ENCODE measurements around the gene USH2A.

DNA sequence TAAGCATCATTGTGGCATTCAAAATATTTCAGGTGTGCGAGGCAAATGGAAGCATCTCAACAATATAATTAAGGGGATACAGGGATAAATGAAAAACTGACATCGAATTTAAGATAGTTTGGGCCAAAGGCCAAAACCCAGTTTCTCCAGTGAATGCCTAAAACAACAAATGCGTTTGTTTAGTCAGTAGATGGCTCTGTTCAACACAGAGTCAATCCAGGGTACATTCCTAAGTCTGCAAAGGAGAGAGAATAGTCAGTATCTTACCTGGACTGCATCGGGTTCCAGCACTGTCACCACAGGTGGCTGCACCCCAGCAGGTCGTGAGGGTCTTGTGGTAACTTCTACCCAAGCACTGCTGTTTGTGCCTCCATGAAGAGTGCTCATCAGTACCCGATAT, 535.1 kb downstream of the USH2A start:
- no peak for TF ChIP-seq POLR2A (IDR thresholded peaks at IDR 0.05)
- TF ChIP-seq, protein P1, sequence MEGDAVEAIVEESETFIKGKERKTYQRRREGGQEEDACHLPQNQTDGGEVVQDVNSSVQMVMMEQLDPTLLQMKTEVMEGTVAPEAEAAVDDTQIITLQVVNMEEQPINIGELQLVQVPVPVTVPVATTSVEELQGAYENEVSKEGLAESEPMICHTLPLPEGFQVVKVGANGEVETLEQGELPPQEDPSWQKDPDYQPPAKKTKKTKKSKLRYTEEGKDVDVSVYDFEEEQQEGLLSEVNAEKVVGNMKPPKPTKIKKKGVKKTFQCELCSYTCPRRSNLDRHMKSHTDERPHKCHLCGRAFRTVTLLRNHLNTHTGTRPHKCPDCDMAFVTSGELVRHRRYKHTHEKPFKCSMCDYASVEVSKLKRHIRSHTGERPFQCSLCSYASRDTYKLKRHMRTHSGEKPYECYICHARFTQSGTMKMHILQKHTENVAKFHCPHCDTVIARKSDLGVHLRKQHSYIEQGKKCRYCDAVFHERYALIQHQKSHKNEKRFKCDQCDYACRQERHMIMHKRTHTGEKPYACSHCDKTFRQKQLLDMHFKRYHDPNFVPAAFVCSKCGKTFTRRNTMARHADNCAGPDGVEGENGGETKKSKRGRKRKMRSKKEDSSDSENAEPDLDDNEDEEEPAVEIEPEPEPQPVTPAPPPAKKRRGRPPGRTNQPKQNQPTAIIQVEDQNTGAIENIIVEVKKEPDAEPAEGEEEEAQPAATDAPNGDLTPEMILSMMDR (IDR thresholded peaks at IDR 0.05) = no peak
- no peak for TF ChIP-seq POLR2AphosphoS5 (IDR thresholded peaks at IDR 0.05)

Data from breast epithelium (tissue), 3 donors.